NCI-H1417 (cell line): Measurements from ENCODE around the gene ZNF547.
"Not testable (repeated sequence)": the region's sequence is repeated elsewhere in the genome, so short reads cannot be mapped to it uniquely, and the experiment has no call there.

Experiments used
- DNase-seq, 3 experiments: peaks; one replicate each; lab custom pipeline; 2025; lab: John Stamatoyannopoulos, UW

ZNF547 gene

GRCh38 chr19:57374647-57375046 is 11.3 kb downstream of the ZNF547 start:
- not testable (repeated sequence) for DNase-seq

DNA sequence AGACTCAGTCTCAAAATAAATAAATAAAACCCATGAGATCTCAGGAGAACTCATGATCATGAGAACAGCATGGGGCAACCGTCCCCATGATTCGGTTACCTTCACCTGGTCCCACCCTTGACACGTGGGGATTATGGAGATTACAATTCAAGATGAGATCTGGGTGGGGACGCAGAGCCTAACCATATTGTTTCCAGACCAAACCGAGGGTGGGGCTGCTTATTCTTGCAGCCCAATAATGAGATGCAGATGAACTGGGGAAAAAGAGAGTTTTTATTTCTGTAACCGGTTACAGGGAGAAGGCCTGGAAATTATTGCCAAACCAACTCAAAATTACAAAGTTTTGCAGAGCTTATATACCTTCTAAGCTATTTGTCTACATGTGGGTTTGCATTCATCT is 12.8 kb downstream of the ZNF547 start:
- no peak for DNase-seq

DNA sequence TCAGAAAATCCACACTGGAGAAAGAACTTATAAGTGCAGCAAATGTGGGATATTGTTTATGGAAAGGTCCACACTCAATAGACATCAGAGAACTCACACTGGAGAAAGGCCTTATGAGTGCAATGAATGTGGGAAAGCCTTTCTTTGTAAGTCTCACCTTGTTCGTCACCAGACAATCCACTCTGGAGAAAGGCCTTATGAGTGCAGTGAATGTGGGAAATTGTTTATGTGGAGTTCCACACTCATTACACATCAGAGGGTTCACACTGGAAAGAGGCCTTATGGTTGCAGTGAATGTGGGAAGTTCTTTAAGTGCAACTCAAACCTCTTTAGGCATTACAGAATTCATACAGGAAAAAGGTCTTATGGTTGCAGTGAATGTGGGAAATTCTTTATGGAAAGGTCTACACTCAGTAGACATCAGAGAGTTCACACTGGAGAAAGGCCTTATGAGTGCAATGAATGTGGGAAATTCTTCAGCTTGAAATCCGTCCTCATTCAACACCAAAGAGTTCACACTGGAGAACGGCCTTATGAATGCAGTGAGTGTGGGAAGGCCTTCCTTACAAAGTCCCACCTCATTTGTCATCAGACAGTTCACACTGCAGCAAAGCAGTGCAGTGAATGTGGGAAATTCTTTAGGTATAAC is 14.3 kb downstream of the ZNF547 start:
- DNase-seq, result no peak

- no peak for DNase-seq
Measured at GRCh38 chr19:57380923-57381322, 17.6 kb downstream of the ZNF547 start.

DNA sequence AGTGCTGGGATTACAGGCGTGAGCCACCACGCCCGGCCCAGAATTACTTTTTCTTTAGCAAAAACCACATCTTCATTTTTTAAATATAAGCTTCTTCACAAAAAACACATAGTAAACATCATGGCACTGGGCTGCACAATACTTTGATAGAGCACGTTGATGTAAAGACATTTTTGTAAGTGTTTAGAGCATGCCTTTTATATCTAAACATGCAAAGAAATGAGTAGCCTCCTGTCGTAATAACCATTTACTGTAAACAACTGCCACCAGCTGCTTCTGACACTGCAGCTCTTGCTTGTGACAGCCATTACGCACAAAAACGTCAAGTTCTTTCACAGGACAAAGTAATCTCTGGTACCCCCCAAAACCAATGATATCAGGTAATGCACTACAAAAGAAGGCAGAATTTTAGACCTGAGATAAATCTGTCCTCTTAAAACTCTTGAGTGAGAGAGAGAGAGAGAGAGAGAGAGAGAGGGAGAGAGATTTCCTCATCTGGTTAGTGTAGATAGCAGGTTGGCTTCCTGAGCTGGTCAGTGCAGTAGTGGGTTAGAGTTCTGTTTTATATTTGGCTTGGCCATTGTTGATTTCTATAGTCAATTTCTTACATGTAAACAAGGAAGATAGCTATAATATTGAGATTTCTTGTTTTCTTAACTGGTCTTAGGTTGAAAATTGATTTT is 19.6 kb downstream of the ZNF547 start:
- DNase-seq, result no peak

- DNase-seq, result no peak
Measured at GRCh38 chr19:57389194-57389729, 25.9 kb downstream of the ZNF547 start.

DNA sequence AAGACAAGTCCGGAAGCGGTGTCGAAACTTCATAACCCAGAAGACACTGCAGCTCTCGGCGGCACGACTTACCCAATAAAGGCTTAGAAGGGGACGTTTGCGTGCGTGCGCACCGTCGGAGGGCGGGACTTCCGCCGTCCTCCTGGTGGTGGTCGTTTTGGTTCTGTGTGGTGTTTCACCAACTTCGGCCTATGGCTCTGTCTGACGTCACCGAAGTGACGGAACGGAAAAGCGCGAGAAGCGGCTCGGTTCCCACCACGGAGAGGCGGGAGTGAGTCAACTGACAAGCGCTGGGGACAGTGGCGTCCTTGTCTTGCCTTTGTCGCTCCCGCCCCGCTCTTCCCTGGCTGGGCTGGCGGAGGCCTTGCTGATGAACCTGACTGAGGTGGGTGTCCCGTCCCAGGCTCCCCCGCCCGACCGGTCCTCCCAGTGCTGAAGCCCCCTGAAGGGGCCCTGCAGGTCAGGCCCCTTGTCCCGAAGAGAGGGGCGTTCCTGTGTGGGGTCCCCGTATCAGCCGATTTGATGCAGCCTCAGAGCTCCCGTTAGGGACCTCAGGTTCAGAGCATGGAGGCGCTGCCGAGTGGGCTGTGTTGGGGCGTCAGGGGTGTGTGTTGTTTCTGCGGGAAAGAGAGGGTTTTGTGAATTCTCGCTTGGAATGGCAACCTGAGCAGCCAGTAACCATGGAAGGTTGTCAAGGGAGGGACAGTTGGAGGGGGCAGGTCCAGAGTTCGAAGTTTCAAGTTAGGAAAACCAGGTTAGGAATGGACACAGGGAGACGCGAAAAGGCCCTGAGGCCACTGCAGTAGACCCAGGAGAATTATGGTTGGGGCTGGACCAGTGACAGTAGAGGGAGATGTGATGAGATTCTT is 26.6 kb downstream of the ZNF547 start, which contains the start of gene ZNF548:
TSS of gene ZNF548 (plus strand) at position 125 of the 869 bp plus-strand sequence. CDS start at position 371, 246 bp downstream.
- peak; percentile 92 to 98 (median 97) for DNase-seq

DNA sequence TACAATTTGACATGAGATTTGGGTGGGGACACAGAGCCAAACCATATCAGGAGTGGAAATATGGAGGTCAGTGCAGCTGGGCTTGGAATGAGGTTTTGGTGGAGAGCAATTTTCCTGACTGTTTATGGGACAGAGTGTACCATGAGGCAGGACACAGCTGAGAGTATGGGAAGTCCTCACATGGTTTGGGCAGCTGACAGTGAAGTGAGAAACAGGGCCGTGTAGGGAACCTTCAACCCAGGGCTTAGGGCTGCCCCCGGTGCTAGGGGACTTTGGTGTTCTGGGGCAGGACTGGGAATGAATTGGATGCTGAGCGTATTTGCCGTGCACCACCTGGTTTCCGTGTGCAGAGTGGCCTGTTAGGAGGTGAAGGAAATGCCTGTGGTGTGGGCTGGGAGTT is 32.4 kb downstream of the ZNF547 start:
- DNase-seq, result no peak

DNA sequence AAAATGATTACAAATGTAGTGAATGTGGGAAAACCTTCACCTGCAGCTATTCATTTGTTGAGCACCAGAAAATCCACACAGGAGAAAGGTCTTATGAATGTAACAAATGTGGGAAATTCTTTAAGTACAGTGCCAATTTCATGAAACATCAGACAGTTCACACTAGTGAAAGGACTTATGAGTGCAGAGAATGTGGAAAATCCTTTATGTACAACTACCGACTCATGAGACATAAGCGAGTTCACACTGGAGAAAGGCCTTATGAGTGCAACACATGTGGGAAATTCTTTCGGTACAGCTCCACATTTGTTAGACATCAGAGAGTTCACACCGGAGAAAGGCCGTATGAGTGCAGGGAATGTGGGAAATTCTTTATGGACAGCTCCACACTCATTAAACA is 35.5 kb downstream of the ZNF547 start:
- DNase-seq, result no peak

GRCh38 chr19:57403737-57404563 is 40.6 kb downstream of the ZNF547 start:
- DNase-seq, result no peak

GRCh38 chr19:57406516-57407123 is 43.3 kb downstream of the ZNF547 start:
- DNase-seq, result peak; percentile 34 to 67 (median 51)

GRCh38 chr19:57410877-57411671 is 47.7 kb downstream of the ZNF547 start, which contains the start of gene ZNF17:
Gene ZNF17, plus strand, starts transcription at chr19:57411161. Its CDS starts 2,455 bp downstream, at chr19:57413616.
- DNase-seq, result peak; percentile 79 to 94 (median 91)

- DNase-seq, result no peak
Measured at GRCh38 chr19:57419439-57419838, 56.1 kb downstream of the ZNF547 start.

GRCh38 chr19:57421037-57421436 is 57.7 kb downstream of the ZNF547 start:
- no peak for DNase-seq
